Measurements from ENCODE around the gene SHISA8.
"Not testable (repeated sequence)": the region's sequence is repeated elsewhere in the genome, so short reads cannot be mapped to it uniquely, and the experiment has no call there.

SHISA8 gene

DNA sequence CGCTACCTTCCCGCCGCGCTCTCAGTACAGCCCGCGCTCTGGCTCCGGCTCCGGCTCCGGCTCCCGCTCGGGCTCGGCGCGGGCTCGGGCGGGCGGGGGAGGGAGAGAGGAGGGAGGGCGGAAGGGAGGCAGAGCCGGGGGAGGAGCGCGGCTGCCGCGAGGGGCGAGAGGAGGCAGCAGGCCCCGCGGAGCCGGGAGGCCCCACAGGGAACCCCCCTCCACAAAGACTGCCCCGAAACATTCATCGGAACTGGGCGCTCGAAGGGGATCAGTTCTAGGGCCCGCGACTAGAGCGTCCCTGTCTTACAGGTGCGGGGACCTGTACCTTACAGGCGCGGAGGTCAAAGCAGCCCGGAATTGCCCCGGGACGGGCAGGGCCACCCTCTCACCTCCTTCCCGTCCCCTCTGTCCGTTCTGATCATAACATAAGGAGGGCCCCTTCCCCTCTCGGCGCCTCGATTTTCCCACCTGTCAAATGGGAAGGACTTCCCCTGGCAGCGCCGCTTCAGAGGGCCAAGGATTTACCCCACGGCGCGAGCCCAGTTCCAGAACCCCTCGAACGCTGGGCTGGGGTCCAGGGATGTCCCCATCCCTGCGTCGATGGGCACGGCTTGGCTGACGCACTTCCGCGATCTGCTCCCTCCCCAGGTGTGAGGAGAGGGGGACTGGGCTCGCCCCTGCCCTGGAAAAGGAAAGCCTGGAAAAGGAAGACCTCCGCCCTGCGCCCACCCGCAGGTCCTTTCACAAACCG lies at the start of gene SHISA8:
TSS of gene SHISA8 (minus strand) at position 40 of the 751 bp plus-strand sequence. CDS start 407 bp downstream, outside the sequence.
- DNase-seq = no peak

DNA sequence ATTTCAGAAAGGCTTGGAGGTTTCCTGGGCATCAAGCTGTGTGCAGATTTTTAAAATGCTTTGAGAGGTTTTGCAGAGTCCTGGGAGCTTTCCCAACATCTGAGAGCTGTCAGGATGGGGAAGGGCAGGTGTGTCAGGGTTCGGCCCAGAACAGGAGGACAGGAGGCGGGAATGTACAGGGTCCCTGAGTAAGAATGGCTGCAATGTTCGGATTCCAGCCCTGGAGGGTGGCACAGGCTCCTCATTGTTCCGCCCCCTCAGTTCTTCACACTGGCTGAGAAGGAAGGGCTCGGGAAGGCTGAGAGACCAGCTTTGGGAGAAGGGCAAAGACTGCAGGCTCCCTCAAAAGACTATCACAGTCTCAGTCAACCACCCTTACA lies 49.2 kb upstream of the SHISA8 start:
- DNase-seq = no peak

DNA sequence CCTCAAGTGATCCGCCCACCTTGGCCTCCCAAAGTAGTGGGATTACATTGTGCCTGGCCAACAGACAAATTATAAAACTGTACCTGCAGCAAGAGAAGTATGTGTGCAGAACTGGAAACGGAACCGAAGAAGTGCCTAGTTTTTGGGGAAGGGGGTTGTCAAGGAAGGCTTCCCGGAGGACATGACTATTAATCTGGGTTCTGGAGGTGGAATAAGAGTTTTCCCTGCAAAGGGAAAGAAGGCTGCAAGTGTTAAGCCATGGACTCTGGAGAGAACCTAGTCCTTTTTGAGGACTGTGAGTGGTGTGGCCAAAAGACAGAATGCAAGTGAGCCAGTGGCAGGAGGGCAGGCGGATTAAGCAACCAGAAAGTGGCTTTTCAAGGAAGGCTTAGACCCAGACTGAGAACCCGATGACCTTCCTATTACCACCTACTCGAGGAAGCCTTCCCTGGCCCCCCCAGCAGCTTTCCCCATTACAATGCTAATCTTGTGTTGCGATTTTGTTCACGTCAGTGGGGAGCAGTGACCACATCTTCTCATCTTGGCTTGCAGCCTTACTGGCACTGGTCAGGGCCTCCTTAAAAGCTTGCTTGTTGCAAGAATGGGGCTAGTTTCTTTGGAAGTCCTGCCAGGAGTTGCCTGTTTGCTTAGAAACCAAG lies 48.7 kb upstream of the SHISA8 start:
- no peak for DNase-seq

DNA sequence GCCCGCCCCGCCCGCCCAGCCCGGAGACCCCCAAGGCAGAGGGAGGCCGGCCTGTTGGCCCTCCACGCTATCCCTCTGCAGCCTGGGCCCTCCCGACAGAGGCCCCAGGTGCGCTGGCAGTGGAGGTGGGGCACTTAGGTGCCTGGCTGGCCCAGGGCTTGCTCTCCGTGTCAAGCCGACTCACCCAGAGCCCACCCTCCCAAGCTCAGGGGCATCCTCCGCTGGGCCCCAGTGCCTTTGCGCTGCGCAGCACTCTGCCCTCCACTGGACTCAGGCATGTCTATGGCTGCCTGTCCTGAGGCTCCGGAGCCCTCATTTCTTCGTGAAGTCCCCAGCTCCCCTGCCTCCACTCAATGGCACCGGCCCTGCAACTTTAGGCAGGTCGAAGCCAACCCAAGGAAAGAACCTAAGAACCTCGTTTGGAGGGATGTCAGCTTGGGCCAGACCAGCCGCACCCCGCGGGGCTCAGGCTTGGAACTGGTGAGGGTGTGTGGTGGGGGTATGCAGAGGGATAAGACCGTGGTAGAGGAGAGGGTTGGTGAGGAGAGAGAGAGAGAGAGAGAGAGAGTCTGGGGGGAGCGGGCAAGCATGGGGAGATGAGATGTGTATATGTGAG lies 43.2 kb upstream of the SHISA8 start:
- DNase-seq = no peak

DNA sequence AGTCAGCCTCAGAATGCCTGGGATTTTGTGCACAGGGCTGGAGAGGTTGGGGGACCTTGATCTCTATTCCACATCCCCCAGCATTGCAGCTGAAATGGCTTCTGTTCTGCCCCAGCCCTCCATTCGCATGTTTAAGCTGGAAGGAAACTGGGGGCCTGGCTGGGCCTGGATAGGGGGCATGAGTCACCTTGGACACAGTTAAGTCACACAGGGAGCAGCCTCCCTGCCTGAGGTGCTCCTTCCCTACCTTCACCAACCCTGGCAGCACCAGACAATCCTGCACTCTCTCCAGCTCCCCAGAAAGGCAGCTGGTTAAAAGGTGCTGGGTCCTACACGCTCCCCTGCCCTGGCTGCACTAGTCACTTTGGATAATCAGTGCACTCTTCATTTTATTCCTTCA lies 37.8 kb upstream of the SHISA8 start:
- DNase-seq = no peak

DNA sequence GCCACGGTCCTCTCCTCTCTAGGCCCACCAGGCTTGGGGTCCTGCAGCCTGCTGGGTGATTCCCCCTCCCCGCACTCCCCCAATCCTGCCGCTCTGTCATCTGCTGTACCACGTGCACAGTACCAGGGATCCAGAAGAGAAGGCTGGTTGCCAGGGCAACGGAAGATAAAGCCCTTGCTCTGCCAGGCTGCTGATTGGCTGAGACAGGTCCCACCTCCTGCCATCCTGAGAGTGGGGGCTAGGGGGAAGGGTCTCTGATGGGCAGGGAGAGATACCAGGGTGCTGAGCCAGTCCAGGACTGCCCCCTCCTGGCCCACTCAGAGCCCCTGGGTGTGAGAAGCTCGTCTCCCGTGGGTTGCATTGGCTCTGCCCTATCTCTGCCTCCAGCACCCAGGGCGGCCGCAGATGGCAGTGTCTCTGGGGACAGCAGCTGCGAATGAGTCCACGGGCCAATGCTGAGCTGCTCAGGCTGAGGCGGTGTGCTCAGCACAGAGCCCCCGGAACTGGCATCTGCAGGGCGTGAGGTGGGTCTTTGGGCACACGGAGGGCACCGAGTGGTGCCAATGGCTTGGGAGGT lies 37.1 kb upstream of the SHISA8 start, which contains the start of gene SMIM45:
TSS of gene SMIM45 (plus strand) at position 253 of the 577 bp plus-strand sequence.
- DNase-seq = no peak

DNA sequence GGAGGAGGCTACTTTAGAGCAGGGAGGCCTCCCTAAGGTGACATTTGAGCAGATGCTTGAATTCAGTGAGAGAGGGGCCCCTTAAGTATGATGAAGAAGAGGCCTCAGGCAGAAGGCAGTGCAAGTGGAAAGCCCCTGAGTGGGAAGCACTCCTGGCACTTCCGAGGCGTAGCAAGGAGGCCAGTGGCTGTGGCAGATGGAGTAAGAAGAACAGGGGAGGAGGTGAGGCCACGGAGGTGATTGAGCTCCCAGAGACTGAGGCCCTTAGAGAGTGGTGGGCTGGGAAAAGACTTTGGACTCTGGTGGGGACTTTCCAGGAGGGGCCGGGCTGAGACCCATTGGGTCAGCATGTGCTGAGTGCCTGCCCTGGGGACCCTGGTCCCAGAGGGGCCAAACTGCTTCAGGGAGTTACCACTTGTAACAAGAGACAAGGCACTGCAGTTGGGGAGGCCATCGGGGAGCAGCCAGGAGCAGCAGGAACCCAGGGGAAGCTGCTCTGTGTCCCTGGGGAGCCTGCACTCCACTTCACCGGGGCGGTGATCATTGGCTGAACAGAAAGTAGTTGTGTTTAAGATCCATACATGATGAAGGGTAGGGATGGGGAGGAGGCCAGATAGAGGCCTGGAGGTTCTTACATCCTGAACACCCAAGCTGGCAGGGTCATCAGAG lies 34.6 kb upstream of the SHISA8 start:
- DNase-seq = no peak

DNA sequence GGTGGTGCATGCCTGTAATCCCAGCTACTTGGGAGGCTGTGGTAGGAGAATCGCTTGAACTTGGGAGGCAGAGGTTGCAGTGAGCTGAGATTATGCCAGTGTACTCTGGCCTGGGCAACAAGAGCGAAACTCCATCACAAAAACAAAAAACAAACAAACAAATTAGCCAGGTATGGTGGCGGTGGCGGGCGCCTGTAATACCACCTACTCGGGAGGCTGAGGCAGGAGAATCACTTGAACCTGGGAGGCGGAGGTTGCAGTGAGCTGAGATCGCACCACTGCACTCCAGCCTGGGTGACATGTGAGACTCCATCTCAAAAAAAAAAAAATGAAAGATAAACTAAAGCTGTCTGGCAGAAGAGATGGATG lies 34.0 kb upstream of the SHISA8 start:
- DNase-seq = not testable (repeated sequence)

DNA sequence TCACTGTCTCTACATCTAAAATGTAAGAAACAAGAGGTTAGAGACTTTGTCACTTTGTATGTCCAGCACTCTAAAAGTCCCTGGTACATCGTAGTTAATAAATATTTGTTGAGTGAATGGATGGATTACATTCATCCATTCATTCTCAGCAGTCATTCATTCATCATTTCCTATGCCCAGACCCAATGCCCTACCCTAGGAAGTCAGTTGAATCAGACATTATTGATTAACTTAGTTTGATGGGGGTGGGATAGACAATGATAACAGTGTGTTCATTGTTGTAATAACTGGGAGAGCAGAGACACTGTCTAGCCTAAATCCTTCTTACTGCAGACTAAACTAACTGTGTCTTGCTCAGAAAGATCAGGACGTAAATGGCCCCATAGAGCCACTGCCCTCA lies 33.3 kb upstream of the SHISA8 start:
- no peak for DNase-seq

DNA sequence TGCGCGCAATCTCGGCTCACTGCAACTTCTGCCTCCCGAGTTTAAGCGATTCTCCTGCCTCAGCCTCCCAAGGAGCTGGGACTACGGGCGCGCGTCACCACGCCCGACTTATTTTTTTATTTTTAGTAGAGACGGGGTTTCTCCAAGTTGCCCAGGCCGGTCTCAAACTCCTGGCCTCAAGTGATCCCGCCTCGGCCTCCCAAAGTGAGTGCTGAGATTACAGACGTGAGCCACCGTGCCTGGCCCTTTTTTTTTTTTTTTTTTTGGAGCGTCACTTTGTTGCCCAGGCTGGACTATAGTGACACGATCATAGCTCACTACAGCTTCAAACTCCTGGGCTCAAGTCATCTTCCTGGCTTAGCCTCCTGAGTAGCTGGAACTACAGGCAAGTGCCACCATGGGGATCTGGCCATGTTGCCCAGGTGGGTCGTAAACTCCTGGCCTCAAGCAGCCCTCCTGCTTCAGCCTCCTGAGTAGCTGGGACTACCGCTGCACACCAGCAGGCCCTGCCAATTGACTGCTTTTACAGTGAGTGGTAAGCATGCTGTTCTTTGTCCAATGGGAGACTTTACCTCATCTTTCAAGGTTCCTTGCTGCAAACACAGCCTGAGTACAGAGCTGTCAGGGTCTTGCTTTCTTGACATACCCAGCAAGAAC lies 32.7 kb upstream of the SHISA8 start:
- DNase-seq = no peak

DNA sequence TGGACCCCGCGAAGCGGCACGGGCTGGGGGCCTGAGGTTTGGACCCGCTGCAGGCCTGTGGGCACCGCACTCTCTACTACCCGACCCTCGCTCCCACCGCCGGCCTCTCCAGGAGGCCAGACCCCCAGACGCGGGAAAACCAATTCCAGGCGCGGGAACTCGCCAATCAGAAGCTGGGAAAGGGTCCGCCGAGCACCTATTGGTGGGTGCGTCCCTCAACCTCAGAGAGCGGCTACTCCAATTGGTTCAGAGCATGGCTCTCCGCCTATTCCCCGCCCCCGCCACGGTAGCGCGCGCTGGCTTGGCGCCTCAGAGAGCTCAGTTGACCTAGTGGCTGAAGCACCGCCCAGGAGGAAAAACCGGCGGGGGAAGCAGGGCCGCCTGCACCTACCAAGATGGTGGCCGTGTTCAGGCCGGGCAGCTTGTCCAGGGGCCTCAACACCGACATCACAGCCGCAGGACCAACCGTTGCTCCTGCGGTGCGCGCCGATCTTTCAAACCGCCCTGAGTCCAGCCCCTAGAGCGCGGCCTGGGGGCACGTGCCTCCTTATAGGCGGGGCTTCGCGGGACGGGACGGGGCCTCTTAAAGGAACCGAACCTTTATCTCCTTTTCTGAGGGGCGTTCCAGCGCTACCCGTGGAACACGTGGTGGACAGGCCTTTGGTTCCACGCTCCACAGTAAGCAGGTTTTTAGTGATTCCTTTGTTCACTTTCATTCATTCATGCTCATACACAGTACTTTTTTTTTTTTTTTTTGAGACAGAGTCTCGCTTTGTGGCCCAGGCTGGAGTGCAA lies 32.0 kb upstream of the SHISA8 start, which contains the start of gene CENPM:
TSS of gene CENPM (minus strand) at position 524 of the 795 bp plus-strand sequence. CDS start at position 448, 76 bp downstream.
- DNase-seq = peak; percentile 77

DNA sequence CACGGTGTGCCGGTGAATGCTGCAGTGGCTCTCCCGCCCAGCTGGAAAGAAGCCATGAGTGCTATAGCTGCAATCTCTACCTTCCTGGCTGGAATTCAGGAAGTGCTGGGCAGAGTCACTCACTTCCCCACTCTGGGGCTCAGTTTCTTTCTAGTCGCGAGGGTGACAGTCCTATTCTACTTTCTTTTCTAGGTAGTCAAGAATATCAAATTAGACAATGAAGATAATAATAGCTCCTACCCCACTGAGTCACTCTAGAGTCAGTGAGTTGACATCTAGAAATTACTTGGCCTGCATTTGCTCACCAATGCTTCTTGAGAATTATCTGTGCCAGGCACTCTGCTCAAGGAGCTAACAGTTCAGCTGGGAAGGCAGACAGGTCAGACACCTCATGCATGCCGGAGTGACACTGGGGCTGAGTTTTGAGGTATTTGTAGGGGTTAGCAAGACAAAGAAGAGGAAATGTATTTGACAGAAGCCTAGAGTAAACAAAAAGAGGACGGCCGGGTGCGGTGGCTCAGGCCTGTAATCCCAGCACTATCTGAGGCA lies 28.9 kb upstream of the SHISA8 start:
- DNase-seq = no peak

DNA sequence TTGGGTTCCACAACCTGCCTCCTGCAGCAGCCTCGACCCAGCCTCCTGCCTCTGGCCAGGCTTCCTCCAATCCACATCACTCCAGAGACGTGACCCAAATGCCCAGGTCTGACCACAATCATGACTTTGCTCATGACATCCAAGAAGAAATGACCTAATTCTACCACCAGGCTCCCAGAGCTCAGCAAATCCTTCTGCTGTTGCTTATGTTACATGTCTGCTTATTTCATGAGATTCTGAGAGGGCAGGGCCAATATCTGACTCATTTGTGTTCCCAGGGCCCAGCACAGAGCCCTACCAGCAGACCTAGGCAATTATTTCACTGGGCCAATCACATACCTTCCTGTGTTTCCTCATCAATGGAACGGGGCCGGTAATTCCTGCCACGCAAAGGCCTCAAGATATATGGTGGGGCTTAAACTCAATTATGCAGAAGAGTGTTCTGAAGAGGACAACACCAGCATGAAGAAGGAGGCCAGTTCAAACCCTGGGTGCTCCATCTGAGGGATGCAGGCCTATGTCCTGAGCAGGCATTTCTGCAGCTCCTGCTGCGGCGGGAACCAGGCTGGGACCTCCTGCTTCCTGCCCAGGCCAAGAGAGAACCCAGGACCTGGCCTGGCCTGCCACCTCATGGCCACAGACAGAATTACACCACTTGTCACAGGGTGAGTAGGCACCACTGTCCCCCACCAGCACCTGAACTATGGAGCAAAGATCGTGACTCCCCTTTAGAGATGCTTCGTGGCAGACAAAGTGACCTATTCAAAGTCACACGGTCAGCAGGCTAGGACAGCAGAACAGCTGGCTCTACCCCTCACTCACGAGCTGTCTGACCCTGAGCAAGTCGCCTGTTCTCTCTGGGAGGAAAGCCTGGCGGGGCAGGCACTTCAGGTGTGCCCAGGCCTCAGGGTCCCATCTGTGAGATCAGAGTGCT lies 26.2 kb upstream of the SHISA8 start:
- DNase-seq = no peak

DNA sequence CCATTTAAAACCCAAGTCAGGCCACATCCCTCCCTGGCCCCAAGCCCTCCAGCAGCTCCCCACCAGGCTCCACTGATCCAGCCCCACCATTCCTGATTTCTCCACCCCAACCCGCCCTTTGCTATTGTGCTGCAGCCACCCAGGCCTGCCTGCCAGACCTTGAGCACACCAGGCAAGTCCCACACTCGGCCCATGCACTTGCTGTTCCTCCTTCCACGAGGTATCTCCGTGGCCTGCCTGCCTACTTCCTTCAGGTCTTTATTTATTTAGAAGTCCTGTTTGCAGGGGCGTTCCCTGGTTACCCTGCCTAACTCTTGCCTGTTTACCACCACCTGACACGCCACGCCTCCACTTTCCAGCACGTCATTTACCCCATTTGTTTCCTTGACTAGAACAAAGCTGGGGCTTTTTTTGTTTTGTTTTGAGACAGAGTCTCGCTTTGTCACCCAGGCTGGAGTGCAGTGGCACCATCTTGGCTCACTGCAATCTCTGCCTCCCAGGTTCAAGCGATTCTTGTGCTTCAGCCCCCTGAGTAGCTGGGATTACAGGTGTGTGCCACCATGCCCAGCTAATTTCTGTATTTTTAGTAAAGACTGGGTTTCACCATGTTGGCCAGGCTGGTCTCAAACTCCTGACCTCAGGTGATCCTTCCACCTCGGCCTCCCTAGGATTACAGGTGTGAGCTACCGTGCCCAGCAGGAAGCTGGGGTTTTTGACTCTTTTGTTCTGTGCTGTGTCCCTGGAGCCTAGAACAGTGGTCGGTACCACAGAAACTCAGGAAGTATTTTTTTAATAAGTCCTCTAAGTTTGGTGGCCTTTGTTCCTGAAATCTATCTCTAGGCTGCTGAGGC lies 25.3 kb upstream of the SHISA8 start:
- DNase-seq = no peak

DNA sequence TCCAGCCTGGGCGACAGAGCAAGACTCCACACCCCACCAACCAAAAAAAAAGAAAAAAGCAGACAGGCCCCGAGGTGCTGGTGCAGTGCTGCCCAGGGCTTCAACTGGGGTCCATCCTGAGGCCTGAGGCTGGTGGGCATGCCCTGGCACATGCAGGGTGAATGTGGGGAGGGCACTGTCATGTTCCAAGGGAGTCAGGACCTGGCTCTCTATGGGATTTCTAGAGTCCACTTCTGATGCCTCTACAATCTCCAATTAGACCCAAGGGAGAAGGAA lies 22.0 kb upstream of the SHISA8 start:
- no peak for DNase-seq

DNA sequence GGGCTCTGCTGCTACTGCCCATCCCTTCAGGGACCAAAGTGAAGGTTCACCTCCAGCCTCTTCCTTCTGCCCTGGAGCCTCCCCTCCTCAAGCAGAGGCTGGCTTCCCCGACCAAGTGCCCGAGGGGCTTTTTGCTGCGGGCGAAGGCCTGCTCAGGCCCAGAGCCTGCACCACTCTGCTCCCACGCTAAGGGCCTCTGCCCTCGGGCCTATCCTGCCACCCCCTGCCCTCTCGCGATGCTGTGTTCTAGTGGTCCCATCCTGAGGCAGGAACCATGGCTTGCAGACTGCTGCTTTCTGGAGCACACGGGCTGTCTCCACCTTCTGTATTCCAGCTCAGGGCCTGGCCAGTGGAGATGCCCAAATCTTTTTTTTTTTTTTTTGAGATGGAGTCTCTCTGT lies 20.6 kb upstream of the SHISA8 start:
- DNase-seq = no peak

DNA sequence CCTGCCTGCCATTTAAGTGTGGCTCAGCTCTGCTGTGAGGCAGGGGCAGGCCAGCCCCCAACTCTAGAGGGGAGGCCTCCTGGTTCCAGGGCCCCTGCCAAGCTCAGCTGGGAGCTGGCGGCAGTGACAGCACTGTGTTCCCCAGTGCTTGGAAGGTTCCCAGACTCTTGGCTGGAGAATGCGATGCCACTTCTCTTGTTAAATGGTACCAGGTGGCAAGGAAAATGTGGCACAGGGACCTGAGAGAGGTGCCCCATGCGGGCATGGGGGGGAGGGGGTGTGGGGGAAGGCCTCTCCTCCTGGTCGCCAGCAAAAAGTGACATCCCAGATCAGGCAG lies 20.1 kb upstream of the SHISA8 start:
- DNase-seq = no peak

DNA sequence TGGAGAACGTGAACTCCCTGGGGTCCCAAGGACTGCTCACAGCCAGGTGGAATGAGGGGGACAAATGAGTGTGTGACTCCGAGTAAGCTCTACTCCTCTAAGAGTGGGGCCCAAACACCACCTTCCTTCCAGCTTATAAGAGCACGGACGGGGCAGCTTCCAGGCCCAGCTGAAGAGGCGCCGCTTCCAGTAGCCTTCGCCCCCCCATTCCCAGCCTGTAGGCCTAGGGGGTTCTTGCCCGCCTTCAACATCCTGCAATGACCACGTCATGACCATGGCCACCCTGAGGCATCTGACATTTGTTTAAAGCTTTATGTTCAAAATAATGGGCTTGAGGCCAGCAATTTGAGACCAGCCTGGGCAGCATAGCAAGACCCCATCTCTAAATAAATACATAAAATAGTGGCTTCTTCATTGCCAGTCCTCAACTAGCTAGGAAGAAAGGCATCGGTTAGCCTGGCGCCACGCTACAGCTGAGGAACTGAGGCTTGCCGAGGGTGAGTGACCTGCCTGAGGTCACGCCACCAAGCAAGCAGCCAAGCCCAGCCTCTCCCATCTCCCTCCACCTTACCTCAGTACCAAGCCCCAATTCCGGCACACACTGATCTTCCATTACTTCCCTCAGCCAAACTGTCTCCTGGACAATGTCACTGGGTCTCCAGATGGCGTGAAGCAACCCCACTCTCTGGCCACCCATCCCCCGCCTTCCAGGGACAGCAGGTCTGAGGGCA lies 19.6 kb upstream of the SHISA8 start:
- no peak for DNase-seq

Data from DMS79 (cell line).